GM19023 (cell line): ENCODE data around the gene ZNF516.

Experiments used
- ATAC-seq: cut with Tn5 transposase; IDR thresholded peaks from one replicate; pipeline ENCODE4 v1.9.1; 2021; ENCODE audit warnings: mild to moderate bottlenecking, moderate library complexity; ENCODE audit not compliant: unreplicated experiment

ZNF516 gene

DNA sequence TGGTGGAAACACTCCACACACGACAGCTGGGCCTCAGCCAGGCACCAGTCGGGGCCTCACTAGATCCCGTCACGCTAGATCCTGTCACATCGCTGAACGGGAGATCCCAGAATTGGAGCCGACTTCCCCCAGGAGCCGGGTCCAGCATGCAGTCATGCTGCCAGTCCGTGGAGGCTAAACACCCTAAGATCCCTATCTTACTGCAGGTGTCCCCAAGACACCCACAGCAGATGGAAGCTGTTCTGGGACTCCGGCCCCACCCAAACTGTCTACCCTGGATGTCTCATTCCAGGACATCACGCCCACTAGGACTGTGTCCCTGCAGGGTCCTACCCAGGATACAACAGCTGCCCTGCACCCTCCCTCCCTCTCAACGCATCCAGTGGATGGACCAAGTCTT, 23.4 kb downstream of the ZNF516 start:
- ATAC-seq: no peak

DNA sequence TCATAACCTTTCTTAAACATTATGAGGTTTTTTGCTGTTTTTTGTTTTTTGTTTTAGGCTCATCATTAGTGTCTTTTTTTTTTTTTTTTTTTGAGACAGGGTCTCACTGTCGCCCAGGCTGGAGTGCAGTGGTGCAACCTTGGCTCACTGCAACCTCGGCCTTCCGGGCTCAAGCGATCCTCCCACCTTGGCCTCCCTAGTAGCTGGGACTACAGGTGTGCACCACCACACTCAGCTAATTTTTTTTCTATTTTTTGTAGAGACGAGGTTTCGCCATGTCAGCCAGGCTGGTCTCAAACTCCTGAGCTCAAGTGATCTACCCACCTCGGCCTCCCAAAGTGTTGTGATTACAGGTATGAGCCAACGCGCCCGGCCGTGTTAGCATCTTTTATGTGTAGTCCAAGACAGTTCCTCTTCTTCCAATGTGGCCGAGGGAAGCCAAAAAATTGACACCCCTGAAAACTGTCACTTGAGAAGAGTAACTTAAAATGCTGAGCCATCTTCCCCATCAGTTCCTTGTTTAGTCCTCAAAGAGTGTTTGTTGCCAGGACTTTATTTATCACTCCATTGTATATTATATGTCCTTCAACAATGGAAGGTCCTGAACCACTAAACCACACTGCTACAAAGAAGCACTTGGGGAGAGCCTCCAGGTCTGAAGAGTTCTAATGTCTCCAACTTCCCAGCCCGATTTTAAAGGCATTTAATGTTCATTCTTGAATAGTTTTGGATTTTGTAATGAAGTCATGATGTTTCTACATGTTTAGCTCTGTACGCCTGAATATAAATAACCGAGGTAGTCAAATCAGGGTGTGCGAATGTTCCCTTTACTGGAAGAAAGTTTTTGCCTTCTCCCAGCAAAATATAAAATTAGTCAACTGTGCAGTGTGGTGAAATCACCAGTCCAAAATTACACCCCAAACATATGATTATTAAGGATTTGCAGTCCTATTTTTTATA, 26.4 kb downstream of the ZNF516 start:
- ATAC-seq: no peak

DNA sequence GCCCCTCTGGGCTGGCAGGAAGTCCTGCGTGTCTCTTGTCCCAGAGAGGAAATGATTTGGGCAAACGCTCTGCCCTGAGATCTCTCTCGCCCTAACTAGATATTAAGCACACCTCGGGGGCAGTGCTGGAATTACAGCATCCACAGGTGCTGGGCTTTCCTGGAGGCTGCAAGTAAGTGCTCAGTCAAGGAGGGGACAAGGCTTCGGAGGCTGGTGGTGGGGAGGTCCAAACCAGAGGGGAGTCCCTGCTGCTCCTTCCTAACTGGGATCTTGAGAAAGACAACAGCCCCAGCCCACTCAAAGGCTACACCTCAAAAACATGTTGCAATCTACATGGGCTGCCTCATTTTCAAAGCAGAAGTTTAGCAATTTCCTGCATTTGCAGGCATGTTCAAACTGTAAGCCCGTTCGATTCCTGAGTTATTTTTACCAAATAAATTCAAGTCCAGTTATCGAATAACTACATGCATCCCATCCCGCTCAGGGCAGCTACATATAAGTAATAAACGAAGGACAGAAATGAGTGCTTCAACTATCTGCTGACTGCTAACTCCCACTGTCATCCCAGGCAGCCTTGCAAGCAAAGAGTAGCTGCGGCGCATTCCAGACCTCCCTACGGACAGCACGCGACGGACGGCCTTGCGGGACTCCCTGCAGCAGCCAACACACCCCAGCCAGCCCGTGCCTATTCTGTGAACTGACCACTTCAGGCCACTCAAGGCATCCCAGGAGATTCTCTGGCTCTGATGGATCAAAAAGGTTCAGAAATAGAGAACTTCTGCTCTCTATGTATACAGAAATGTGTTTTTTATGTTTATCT, 27.5 kb downstream of the ZNF516 start:
- no peak for ATAC-seq

DNA sequence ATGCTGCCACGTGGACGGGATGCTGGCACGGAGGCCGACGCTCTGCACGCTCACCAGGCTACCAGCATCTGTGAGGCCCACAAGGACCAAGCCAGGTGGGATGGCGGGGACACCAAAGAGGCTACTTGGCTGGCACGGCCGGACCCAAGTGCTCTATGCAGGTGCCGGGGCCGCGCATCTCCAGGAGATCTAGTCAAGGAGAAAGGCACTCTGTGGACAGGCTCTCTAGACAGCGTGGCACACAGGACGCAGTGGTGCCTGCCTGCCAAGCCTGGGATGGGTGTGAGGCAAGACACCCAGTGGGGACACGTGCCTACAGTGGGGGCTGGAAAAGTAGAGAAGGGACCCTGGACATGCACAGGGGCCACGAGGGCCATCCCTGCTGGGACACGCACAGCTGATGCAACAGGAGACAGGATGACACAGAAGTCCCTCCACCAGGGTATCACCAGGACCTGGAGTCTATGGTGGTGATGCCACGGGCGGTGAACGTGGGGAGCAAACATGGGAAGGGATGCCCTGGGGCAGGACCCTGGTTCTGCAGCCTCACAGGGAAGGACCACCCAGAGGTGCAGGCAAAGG, 28.5 kb downstream of the ZNF516 start:
- no peak for ATAC-seq

DNA sequence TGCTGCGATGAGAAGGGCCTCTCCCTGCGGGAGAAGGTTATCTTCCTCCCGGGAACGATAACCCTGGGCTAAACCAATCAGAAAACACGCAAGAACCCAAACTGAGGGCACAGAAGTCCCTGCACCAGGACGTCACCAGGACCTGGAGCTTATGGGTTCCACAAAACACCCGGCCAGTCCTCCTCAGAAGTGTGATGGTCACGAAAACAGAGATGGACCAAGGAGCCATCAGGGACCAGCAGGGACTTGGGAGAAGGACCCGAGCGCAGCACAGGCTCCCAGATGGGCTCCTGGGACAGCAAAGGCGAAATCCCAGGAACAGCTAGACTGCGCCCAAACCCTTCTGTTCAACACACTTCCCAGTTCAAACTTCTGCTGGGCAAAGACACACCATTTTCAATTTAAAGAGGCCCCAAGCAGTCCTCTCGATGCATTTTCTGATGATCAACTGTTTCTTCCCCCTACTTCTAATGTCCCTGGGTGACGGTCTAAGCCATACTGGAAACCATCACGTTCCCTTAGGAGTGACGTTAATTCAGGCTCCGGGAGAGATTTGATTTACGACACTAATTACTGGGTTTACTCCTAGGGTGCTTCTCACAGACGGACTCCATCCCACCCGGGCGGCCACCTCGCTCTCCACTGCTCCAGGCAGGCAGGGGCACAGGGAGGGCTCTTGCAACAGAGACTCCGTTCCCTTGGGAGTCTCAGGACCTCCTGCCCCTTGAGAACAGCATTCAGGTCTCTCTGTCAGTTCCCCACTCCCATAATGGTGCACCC, 29.2 kb downstream of the ZNF516 start:
- ATAC-seq: no peak

DNA sequence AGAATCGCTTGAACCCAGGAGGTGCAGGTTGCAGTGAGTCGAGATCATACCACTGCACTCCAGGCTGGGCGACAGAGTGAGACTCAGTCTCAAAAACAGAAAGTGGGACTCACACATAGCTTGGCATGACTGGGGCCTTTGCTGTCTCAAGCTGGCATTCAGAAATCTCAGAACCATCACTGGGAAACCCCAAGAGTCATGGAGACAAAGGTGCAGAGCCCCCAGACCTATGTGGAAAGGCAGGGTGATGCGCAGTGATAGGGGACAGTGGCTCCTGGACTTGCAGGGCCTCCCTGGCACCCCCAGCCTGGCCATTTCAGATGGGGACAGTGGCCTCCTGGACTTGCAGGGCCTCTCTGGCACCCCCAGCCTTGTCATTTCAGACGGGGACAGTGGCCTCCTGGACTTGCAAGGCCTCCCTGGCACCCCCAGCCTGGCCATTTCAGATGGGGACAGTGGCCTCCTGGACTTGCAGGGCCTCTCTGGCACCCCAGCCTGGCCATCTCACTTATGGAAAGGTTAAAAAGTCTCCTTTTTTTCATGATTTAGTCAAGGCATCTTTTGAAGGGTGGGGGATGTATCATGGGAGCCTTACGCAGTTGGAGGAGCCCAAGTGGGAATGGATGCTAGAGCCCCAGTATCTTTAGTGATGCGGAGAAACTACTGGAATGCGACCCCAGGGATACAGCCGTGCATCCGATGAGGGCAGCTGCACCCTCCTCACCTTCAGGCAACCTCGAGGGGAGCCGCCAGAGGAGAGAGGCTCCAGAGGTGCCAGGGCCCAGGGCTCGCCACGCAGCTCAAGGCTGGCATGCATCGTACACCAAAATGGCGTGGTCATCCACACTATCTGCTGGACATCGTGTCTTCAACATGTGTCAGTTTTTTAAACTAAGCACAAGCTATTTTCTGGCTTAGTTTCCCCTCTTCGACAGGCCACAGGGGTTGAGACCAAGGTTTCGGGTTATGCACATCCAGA, 30.5 kb downstream of the ZNF516 start:
- no peak for ATAC-seq

DNA sequence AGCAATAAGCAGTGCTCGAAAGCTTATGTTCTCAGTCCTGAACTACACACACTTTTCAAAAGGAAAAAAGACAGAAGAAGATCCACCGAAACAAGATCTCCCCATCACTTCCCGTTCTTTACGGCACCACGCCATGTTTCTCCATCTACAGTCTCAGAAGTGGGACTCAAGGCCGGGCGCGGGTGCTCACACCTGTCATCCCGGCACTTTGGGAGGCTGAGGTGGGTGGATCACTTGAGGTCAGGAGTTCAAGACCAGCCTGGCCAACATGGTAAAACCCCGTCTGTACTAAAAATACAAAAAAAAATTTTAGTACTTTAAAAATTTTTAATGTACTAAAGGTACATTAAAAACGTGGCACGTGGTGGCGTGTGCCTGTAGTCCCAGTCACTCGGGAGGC, 31.2 kb downstream of the ZNF516 start:
- no peak for ATAC-seq

DNA sequence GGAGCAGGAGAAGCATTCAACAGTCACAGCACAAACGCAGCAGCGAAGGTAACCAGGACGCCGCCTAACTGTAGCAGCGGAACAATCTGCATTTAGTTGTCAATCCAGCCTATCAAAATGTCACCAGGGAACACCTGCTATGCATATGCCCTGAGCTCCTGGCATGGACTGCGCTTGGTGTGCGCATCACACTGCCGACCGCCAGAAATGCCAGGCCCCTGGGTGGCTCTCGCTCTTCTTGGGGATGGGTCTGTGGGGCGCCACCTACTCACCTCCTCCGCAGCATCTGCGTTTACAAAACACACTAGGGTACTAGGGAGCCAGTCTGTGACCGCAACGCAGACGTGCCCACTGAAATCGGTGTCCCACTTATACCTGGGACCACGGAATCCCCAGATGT, 31.7 kb downstream of the ZNF516 start:
- no peak for ATAC-seq

DNA sequence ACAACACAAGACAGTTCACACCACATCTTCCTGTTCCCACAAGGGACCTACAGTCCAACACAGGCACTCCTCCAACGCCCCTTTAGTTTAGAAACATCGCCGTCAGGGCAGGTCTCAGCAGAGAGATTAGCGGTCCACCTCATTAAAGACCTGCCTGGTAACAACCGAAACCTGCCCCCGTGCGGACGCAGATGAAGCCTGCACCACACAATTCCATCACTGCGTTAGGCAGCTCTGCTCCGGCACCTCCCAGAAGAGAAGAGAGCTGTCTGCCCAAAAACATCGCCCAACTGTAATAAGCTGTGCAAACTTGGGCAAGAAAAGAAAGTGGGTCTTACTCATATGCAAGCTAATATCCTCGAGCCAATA, 32.7 kb downstream of the ZNF516 start:
- no peak for ATAC-seq

DNA sequence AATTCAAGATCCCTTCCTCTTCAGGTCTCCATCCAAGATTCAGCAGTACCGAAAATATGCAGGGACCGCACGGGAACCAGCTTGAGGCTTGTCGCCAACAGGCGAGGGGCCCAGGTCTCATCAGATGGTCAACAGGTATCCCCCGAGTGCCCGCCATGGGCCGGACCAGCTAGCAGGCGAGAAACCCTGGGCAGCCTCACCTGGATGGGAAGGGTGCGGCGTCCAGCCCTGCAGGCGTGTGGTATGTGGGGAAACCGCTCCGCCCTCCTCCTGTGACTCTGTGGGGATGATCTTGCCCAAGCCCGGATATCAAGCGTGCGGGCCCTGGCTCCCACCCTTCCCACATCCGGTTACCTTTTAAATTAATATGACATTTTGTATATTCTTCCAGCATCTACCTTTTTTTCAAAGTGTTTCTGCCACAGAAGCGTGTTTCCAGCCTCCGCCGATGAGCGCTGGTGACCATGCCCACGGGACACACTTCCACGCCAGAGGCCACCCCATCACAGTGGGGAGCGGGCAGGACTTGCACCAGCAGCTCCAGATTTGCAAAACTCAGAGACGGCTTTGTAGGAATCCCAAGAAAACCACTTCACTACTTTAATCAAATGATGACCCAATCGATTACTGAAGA, 33.2 kb downstream of the ZNF516 start:
- no peak for ATAC-seq

DNA sequence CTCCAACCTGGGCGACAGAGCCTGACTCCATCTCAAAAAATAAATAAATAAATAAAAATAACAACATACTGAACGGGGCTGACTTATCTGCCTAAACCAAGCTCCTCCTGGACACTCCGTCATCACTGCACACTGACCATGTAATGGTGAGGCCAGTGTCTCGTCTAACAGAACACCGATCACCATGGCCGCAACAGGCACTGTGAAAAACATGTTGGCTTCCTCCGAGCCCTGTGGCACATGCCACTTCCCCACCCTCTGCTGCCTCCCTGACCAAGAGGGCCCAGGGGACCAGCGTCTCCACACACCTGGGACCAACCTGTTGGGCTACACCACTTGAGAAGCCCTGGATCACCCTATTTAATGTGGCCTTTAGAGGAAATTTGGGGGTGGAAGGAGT, 33.9 kb downstream of the ZNF516 start:
- no peak for ATAC-seq

DNA sequence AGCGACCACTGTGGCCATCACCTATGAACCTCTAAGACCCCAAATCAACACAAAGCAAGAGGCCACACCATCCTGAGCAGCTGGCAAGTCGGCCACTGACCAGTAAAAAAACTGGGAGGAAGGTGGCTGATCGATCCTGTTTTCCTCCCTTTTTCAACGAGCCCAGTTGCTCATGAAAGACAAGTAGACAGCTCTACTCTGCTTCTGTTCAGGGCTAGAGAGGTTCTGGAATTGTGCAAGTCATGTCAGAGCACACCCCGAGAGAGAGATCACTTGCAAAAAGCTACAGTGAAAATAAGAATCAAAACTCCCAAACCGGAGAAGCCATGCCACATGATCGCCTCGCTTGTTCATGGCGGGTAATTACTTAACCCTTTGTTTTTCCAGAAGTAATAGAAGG, 34.6 kb downstream of the ZNF516 start:
- no peak for ATAC-seq

DNA sequence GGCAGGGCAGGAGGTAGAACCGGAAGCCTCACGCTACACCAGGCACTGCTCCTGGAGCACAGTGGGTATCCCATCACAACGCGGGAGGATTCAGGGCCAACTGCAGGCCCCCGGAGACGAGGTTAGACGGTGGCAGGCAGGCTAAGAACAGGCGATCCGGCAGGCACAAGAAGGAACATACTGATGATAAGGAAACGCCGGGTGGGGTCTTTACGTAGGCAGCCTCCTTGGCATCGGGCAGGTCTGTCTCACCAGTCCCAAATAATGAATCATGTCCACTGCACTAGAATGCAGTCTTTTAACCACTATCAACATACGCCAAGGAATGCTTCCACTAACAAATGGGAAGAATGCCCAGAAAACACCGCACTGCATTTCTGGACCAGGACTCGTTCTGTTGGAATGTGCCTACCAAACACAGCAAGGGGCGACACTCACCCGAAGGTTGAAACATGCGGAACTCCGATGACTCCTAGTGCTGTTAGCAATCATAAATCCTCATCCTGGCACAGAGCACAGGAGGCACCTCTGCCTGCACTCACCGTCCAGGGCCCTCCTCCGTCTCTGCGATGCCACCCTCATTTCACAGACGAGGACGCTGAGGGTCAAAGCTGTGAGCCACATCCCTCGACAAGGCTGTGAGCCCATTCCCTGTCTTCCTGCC, 35.2 kb downstream of the ZNF516 start:
- no peak for ATAC-seq

DNA sequence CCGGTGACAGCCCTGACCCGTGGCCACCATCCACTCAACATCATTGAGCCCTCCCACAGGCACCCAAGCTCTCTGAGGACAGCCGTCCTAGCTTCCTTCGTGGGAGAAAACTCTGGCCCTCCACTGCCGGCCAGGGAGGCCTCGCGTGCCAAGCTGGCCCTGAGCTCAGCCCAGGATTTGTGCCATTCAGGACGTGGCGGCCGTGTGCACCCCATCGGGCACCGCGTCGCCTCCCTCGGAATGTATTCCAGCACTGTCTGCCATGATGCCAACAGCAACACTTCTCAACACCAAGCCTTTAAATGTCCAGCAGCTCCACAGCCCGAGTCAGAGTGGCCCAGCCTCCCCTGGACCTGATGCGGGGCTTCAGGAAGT, 35.7 kb downstream of the ZNF516 start:
- no peak for ATAC-seq

DNA sequence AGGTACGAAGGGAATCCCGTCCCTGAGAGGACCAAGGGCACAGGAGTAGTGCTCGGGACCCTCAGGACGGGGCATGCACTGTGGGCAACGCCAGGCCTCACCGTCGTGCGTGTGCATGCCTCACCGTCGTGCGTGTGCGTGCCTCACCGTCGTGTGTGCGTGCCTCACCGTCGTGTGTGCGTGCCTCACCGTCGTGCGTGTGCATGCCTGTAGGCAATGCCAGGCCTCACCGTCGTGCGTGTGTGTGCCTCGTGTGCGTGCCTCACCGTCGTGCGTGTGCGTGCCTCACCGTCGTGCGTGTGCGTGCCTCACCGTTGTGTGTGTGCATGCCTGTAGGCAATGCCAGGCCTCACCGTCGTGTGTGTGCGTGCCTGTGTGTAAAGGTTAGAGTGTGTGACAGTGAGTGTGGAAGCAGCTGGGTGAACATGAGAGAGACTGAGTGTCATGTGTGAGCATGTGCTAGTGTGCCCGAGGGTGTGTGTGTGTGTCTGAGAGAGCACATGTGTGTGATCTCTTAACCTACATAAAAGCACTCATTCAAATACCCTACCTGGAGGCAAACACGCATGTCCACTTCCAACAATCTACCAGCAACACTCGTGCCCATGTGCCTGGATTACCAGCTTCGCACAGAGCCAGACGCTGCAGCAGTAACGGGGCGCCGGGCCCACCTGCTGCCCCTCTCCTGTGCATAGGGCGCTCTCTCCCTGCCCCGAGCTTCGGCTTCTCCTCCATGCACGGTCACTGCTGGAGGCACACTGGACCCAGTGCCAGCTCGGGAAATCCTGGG, 36.3 kb downstream of the ZNF516 start:
- ATAC-seq: no peak

DNA sequence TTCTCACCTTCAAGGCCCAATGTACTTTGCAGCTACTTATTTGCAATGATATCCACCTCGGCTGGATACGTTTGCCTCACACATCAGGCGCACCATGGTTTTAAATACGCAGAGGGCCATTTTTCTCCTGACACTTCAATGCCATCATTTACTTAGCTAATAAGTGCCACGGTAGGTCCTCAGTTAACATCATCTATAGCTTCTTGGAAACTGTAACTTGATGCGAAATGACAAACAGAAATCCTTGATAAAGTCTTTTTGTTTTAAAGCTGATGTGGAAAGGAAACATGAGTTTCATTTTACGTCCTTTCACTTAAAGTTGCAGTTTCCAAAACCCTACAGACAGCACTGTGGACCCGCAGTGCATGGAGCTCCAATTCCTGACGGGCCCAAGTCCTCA, 37.1 kb downstream of the ZNF516 start:
- no peak for ATAC-seq

DNA sequence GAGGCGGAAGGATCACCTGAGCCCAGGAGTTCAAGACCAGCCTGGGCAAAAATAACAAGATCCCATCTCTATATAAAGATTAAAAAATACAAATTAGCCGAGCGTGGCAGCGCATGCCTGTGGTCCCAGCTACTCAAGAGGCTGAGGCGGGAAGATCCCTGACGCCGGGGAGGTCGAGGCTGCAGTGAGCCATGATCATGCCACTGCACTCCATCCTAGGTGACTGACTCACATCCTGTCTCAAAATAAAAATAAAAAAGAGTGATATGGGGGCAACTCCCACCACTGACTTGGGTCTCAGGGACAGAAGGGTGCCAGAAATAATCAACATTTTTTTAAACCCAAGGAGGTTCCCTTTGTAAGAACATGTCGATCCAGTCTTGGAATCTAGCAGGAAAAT, 37.6 kb downstream of the ZNF516 start:
- no peak for ATAC-seq

DNA sequence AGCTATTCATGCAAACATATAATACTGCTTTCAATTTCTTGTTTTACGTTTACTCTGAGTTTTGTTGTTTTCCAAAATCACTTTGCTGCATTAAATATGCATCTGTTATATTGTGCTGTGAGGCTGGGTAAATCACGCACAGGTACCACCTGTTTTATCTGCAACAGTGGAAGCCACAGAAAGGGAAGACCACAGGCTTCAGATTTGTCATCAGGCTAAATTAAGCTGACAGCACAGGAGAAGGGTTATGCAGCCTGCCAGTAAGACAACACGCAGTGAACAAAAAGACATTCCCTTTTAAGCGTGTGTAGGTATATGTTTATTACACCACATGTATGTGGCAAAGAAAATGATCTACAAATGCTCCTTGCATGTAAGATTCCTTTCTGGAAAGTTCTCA, 38.2 kb downstream of the ZNF516 start:
- ATAC-seq: no peak
